Epithelial cell of alveolus of lung (primary cell): ENCODE measurements around the gene MAP2K1. TPM values are rescaled to one million over a fixed set of nuclear protein-coding genes. Genes with fewer than 3 reads are reported as not detected.

Experiments
- total RNA-seq: library from RNA; depleted of rRNA; stranded (reverse); fragments of >200 nt; gene quantifications from 2 replicates; pipeline ENCODE4 v1.2.1, GENCODE V29; 2015

The MAP2K1 gene
- total RNA-seq, result 32.9 and 44.5 TPM in 2 replicates

DNA sequence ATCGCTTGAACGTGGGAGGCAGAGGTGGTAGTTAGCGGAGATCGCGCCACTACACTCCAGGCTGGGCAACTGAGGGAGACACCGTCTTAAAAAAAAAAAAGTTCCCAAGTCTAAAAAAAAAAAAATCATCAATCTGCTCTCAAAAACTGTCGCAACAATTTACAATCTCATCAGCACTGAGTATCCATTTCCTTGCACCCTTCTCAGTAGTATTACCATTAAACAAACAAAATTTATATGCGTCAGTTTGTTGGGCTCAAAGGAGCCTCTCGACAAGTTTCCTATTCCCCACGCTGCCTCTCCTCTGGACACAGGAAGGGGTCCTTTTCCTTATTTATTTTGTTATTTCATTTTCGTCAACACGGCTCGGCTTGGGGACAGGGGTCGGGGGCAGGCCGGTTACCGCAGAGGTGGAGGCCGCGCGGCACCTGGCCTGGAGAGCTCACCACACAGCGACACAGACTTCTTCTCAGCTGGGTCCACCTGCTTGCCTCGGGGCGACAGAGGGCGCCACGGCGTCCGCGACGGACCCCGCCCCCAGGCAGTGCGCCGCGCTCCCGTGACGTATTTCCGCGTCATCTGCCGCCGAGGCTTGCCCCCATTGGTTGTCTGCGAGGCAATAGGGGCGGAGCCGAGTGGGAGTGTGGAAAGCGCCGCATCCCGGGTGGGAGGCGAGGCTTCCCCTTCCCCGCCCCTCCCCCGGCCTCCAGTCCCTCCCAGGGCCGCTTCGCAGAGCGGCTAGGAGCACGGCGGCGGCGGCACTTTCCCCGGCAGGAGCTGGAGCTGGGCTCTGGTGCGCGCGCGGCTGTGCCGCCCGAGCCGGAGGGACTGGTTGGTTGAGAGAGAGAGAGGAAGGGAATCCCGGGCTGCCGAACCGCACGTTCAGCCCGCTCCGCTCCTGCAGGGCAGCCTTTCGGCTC lies at the start of gene MAP2K1:
MAP2K1 (plus strand) TSS at position 709 of the 920 bp plus-strand sequence. CDS start 436 bp downstream, outside the sequence.

DNA sequence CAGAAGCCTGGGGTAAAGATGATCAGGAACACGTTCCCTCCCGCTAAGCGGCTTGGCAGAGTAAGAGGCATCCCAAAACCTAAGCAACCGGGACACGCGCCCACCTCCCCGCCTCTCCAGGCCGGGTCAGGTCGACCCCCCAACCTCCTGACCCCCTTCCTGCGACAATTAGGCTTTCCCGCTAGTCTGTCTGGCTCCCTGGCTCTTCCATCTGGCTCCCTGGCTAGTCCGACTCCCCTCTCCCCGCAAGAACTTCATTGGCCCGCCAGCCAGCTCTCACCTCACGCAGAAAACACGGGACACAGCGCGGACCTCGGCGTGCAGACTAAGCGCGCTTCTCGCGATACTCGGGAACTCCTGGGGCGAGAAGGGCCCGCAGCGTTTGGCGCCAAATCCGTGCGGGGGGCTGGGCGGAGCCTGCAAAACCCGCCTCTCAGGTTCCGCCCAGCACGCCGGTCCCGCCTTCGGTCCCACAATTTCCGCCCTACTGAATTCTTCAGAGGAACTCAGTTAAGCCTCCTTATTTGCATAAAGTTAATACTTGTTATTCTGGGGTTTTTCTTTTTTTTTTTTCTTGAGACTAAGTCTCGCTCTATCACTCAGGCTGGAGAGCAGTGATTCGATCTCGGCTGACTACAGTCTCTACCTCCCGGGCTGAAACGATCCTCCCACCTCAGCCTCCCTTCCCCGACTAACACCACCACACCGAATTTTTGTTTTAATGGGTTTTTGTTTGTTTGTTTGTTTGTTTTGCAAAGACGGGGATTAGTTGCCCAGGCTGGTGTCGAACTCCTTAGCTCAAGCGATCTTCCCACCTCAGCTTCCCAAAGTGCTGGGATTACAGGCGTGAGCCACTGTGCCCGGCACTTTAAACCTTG lies 30.1 kb upstream of the MAP2K1 start, which contains the start of gene TIPIN:
TIPIN (minus strand) TSS at position 327 of the 878 bp plus-strand sequence. CDS start 3,738 bp downstream, outside the sequence.

DNA sequence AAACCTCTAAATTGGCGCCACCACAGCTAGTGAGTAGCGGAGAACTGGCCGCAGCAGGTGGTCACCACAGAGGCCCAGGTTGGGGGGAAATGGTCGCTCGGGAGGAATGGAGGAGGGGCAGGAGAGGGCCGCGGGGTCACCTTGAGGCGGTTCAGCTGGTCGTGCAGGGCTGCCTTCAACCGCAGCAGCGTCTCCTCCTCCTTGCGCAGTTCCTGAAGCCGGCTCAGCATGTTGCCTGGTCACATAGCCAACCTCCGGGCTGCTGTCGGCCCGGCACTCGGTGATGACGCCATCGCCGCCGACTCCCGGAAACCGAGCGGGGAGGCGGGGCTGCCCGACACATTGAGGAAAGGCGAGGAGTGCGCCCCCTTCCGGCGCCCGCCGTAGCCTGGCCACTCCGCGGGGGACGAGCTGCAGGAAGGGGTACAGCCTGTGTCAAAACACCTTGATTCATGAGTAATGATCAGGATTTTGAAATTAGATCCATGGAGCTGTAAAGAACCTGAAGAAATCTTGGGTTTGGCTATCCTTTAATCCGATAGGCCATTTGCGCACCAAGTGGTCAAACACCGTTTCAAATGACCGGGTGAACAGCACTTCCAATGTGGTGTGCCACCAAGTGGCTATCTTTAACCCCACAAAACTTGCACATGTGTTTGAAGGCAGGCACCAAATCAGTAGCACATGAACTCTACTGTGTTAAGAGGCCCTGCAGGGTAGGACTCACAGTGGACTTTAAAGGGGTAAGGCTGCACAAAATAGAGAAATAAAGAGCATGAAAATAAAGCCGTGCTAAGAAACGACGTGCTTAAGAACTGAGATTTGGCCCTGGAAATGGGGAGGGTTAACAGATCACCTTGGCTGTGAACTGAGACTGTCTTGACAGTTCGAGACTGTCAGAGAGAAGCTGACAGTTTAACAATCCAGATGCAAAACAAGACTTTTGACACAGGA lies 111.1 kb downstream of the MAP2K1 start, which contains the start of gene SNAPC5:
SNAPC5 (minus strand) TSS at position 261 of the 954 bp plus-strand sequence; CDS start at position 230, 31 bp downstream.

DNA sequence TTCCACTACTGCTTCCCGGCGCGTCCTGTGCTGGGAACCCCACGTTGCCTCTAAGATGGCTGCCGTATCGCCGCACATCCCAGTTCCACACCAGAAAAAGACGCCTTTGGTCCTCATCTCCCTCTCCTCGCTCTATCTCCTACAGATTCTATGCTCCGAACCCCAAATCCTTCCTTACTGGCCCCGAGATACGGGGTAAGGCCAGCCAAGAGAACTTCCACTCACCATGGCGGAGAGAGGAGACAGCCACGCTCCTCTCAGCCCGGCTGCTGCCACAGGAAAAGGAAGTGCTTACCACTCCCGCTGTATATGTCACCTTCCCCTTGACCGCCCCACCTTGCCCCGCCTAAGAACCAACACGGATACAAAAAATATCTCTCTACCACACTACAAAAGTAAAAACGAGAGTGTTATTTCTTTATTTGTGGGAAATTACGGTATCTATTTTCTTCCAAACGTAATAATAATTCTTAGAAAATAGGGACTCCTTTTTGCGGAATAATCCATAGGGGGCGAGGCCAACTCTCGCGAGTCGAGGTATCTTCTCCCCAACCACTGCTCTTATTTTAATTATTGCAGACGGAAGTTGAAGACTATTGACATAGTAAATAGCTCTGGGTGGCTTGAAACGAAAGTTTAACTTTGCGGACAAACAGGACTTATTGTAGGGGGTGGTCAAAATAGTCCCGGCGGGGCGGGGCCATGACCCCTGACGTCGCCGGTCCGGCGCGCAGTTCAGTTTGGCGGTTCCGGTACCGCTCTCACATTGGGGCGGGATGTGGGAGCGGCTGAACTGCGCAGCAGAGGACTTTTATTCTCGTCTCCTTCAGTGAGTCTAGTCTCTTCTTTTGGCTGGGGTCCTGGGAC lies 118.1 kb downstream of the MAP2K1 start, which contains the start of the genes RPL4 and ZWILCH:
RPL4 (minus strand) TSS at position 293 of the 867 bp plus-strand sequence; CDS start at position 228, 65 bp downstream.
ZWILCH (plus strand) TSS at position 764 of the 867 bp plus-strand sequence; CDS start at position 777, 13 bp downstream.

Other genes starting within 250 kb of the MAP2K1 start
- gene MEGF11, start 133.2 kb upstream of the MAP2K1 start, total RNA-seq, result not detected in 2 replicates
- gene DIS3L, start 93.3 kb upstream of the MAP2K1 start, total RNA-seq, result 8.9 and 9.8 TPM in 2 replicates
- 3.5 and 8.9 TPM in 2 replicates for gene TIPIN, start 30.2 kb upstream of the MAP2K1 start, total RNA-seq
- 17.5 and 20.9 TPM in 2 replicates for gene SNAPC5, start 110.8 kb downstream of the MAP2K1 start, total RNA-seq
- 5,333 and 8,616 TPM in 2 replicates for gene RPL4, start 117.9 kb downstream of the MAP2K1 start, total RNA-seq
- gene ZWILCH, start 118.4 kb downstream of the MAP2K1 start, total RNA-seq, result 7.2 and 19.3 TPM in 2 replicates
- 2.1 TPM in 1 of 2 replicates, not detected in the other for gene LCTL, start 179.1 kb downstream of the MAP2K1 start, total RNA-seq